Stimulated activated CD8-positive, alpha-beta memory T cell treated with anti-CD3 and anti-CD28 coated beads, Interleukin-15, amount 100 ng/mL, for 4 hours (primary cell): ENCODE results near the gene SLC35F1.
"Not testable (repeated sequence)": the region's sequence is repeated elsewhere in the genome, so short reads cannot be mapped to it uniquely, and the experiment has no call there.

Experiments used
- DNase-seq, 2 donors: peaks; one replicate each; pipeline ENCODE4 v3.0.0-alpha.2; 2020; ENCODE audit warnings: low read depth in 2 of 2

Gene SLC35F1

DNA sequence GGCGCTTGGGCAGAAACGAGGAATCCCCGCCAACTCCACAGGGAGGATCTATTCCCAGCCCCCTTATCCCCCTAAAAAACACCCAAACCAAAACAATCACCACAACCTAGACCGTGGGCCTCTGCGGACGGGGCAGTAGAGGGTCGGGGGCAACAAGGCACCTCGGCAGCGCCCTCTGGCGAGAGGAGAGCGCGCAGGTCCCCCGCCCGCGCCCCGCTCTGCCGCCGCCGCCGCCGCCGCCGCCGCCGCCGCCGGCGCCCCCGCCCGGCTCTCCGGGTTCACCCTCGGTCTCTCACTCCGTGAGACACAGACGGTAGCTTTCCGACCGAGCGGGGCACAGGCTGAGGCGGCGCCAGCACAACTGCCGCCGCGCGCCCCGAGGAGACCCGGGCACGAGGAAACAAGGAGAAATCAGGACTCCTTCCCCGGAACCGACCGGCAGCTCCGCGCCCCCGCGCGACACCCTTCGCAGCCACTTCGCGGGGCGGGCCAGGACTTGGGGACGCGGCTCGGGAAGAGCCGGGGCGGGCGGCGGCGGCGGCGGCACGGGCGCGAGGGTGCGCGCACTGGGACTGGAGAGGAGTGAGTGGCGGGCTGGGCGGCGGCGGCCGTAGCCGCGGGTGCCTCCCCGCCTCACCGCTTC is at the start of gene SLC35F1:
Gene SLC35F1, plus strand, starts transcription at position 307 of the 643 bp plus-strand sequence.
- no peak for DNase-seq

DNA sequence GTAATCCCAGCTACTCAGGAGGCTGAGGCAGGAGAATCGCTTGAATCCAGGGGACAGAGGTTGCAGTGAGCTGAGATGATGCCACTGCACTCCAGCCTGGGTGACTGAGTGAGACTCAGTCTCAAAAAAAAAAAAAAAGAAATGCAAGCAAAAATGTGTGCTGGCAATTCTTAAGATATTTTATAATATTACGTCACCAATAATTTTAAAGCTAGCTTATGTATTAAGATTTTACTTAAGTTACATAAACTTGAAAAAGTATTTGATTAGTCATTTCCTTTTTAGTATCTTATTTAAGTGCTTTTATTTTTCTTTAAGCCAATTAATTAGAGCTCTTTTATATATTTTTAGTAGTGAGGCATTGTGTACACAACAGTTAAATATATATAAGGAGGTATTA is 48.5 kb upstream of the SLC35F1 start:
- DNase-seq: not testable (repeated sequence)

GRCh38 chr6:117861545-117861944 is 45.5 kb upstream of the SLC35F1 start:
- no peak for DNase-seq

DNA sequence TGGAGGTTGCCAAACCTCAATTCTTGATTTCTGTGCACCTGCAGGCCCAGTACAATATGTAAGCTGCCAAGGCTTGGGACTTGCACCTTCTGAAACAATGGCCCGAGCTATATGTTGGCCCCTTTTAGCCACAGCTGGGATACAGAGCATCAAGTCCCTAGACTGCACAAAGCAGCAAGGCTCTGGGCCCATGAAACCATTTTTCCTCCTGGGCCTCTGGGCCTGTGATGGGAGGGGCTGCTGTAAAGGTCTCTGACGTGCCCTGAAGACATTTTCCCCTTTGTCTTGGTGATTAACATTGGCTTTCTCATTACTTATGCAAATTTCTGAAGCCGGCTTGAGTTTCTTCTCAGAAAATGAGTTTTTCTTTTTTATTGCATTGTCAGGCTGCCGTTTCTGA is 40.5 kb upstream of the SLC35F1 start:
- no peak for DNase-seq

DNA sequence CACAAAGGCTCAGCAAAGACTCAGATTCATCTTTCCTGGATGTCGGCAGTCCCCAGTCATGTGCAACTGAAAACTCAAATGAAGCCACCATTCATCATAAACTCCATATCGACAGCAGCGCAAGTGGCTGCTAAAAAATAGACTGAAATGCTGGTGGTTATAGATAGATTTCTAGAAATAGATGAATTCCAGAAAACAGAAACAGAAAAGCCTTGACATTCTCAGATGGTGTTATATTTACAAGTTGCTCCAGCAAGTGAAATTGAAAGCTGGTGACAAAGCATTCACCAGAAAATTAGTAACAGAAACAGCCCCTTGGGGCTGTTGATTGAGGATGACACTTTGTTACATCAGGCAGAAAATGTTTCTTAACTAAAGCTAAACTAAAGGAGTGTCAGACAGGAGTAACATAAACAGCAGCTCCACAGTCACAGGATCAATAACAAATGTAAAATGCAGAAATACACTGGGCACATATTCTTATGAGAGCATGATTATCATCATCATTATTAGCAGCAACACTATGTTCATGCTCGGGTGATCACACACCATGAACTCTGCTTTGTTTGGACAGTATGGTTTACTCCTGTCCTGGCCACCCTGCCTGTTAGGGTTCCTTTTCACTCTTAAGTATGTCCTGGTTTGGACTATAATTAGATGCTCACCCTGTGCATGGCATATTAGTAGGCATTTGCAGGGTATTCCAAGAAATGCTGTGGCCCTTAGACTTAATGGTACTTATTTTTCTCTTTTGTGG is 36.4 kb upstream of the SLC35F1 start:
- DNase-seq: no peak

- no peak for DNase-seq
These were observed 26.2 kb upstream of the SLC35F1 start for GRCh38 chr6:117880824-117881223.

GRCh38 chr6:117890172-117890571 is 16.9 kb upstream of the SLC35F1 start:
- DNase-seq: no peak

- DNase-seq: no peak
These were observed 532 bp upstream of the SLC35F1 start for GRCh38 chr6:117906507-117906957.

DNA sequence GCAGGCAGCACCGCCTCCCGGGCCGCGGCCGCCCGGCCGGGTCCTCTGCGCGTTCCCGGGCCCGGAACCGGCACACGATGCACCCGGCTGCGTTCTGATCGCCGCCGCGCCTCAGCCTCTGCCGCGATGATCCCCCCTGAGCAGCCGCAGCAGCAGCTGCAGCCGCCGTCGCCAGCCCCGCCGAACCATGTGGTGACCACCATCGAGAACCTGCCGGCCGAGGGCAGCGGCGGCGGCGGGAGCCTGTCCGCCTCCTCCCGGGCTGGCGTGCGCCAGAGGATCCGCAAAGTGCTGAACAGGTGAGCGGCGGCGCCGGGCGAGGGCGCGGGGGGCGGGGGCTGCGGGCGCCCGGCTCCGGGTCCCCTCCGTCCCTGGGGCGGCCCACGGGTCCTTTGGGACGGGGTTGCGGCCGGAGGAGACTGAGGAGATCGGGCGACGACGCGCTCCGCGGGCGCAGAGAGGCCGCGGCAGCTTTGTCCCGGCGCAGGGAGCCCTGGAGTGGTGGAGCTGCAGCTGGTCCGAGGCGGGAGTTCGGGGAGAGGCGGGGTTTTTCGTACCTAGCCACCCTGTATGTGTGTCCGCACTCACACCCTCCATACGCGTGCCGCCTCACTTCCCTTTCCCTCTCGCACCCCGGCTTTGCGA is 659 bp downstream of the SLC35F1 start:
- DNase-seq: no peak

GRCh38 chr6:117908246-117909068 is 1.4 kb downstream of the SLC35F1 start:
- DNase-seq: no peak

DNA sequence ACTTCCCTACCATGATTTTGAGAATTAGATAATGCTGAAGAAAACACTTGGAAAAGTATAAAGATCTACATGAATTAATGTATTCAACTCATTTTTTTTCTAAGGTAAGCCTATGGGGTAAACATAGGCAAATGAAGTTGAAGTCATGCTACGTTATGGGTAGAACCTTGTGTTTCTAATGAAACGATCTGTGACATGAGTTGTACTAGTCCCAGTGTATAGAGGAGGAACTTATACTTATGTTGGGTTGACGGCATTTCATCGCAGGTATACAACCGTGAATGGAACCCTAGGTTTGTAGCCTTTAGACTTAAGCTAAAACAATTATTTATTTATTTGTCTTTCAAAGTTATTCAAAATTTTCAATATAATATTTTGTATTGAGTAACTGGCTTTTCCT is 2.6 kb downstream of the SLC35F1 start:
- DNase-seq: no peak

DNA sequence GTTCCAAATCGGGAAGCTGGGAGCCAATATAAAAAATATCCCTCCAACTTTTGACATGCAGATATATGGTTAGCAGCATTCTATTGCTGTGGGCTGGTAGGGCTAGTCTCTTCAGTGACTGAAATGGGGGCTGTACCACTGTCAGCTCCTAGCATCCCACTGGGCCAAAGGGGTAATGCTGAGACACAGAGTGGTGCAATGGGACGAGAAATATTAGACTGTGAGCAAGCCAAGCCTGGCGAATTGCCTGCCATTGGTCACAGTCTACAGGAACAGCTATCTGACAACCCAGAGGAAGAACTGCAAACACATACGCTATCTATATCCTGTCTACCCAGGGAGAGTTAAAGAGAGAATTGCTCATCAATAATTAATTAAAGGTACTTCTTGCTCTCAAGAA is 3.5 kb downstream of the SLC35F1 start:
- no peak for DNase-seq

GRCh38 chr6:117911150-117911549 is 4.1 kb downstream of the SLC35F1 start:
- DNase-seq: no peak

DNA sequence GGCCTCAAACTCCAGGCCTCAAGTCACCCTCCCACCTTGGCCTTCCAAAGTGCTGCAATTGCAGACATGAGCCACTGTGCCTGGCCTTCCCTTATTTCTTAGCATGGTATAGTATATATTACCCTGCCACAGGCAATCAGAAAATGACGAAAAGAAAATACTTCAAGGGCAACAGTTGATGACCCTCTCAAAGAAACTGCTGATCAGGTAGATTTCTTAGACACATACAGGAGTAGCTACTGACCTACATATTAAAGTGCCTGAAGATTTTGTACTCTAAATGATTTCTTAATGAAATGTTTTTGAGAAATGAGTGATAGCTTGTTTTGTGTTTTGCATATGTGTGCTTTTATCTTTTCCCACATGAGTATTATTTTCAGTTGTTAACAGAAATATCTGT is 4.6 kb downstream of the SLC35F1 start:
- DNase-seq: no peak

GRCh38 chr6:117915846-117916245 is 8.8 kb downstream of the SLC35F1 start:
- no peak for DNase-seq

DNA sequence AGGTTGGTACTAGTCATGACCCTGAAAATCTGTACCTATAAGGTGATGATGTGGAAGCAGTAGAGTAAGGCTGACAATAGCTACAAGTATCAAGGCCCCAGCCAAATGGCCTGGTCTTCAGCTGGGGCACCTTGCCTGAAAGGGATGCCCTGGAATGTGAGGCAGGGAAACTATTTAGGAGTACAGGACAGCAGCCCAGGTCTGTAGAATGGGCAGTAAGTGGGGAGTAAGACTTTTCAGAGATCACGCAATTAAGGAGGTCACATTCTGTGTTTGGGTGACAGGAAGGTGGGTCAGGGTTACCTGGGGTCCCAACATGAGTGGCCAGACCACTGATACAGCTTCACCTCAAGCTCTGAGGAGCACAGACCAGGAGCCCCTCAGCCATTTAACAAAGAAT is 9.4 kb downstream of the SLC35F1 start:
- no peak for DNase-seq

- DNase-seq: no peak
These were observed 10.1 kb downstream of the SLC35F1 start for GRCh38 chr6:117917176-117917575.

GRCh38 chr6:117918454-117918853 is 11.4 kb downstream of the SLC35F1 start:
- no peak for DNase-seq

GRCh38 chr6:117919275-117919674 is 12.2 kb downstream of the SLC35F1 start:
- no peak for DNase-seq

GRCh38 chr6:117919775-117920729 is 13.0 kb downstream of the SLC35F1 start:
- no peak for DNase-seq

GRCh38 chr6:117924690-117925089 is 17.6 kb downstream of the SLC35F1 start:
- DNase-seq: no peak
